ENCODE results near the gene SNX3. TPM values are rescaled to one million over a fixed set of nuclear protein-coding genes. Genes with fewer than 3 reads are reported as not detected.

Gene SNX3
- total and polyA plus RNA-seq, 2 donors (not counting 1 experiment from before 2014, with no cell fraction given): 96.0 to 130 TPM

GRCh38 chr6:108207013-108207412, 53.8 kb downstream of the SNX3 start:
- POLR2A ChIA-PET: no interaction called here
- H3K9me3 Mint-ChIP-seq (ENCODE audit: insufficient read depth): no peaks in the 10 kb centered on the region

GRCh38 chr6:108203189-108204112, 57.4 kb downstream of the SNX3 start:
- Histone ChIP-seq H3K4me1 (ENCODE audit: control insufficient read depth in 2 of 2, insufficient read depth in 2 of 2, low read length in 2 of 2) (no peaks in the 10 kb centered on the region), H3K36me3 (replicated peaks in 1 of 2; ENCODE audit: control extremely low read depth in 1 of 2, control insufficient read depth in 1 of 2, extremely low read depth in 1 of 2, insufficient read depth in 2 of 2, low read length in 1 of 2) (peaks cover 3 to 14% of the 10 kb centered on the region in 2 experiments), H3K4me3 (ENCODE audit: control extremely low read depth in 1 of 5, extremely low read depth in 1 of 5, insufficient read depth in 1 of 5, low read depth in 2 of 5, low read length in 4 of 5) (no peak overlapping the region), H3K27ac (ENCODE audit: low read length in 2 of 2) (no peak overlapping the region), H2AFZ (ENCODE audit: insufficient read depth, low read depth, low read length, poor library complexity, severe bottlenecking) (no peak overlapping the region), H3K9ac (ENCODE audit: low read length) (no peak overlapping the region), H3K79me2 (ENCODE audit: control insufficient read depth, insufficient read depth, low read length) (no peaks in the 10 kb centered on the region), H3K9me3 (ENCODE audit: control extremely low read depth in 1 of 3, control insufficient read depth in 2 of 3, insufficient read depth in 1 of 3, low read length in 2 of 3) (no peaks in the 10 kb centered on the region), H4K20me1 (ENCODE audit: control insufficient read depth, insufficient read depth, low read length, poor library complexity, severe bottlenecking) (no peaks in the 10 kb centered on the region), H3K4me2 (replicated peaks; ENCODE audit: low read depth, low read length, poor library complexity, severe bottlenecking) (no peak overlapping the region), H3K27me3 (replicated peaks in 1 of 4; ENCODE audit: control extremely low read depth in 1 of 4, control insufficient read depth in 3 of 4, insufficient read depth in 4 of 4, low read length in 3 of 4) (no peaks in the 10 kb centered on the region)
- CTCF ChIA-PET: no interaction called here
- WGBS (ENCODE audit: insufficient coverage): 94% methylated on average over 12 of the region's 14 CpGs
- Mint-ChIP-seq H3K9me3 (ENCODE audit: insufficient read depth) (no peaks in the 10 kb centered on the region), H3K27me3 (no peaks in the 10 kb centered on the region), H3K4me1 (peaks cover 4% of the 10 kb centered on the region), H3K27ac (peak overlapping the region; percentile 17), H3K4me3 (no peak overlapping the region)
- POLR2A ChIA-PET: no interaction called here
- DNase-seq (no peak), ATAC-seq (ENCODE audit: low read depth) (no peak)
- intact Hi-C loops (cut with micrococcal nuclease): no loop called here
- TF ChIP-seq EZH2 (IDR thresholded peaks at IDR 0.05; ENCODE audit: borderline replicate concordance, insufficient read depth, low read depth, low read length, poor library complexity, severe bottlenecking) (no peak), CTCF (IDR thresholded peaks at IDR 0.05) (no peak)

More at GRCh38 chr6:108207013-108207412, 53.8 kb downstream of the SNX3 start:
- H3K4me1 Mint-ChIP-seq: peaks cover 4% of the 10 kb centered on the region
- Histone ChIP-seq H2AFZ (ENCODE audit: insufficient read depth, low read depth, low read length, poor library complexity, severe bottlenecking) (no peak overlapping the region), H3K27ac (ENCODE audit: low read length in 2 of 2) (no peak overlapping the region), H3K79me2 (ENCODE audit: control insufficient read depth, insufficient read depth, low read length) (no peaks in the 10 kb centered on the region), H3K4me1 (ENCODE audit: control insufficient read depth in 2 of 2, insufficient read depth in 2 of 2, low read length in 2 of 2) (no peaks in the 10 kb centered on the region), H4K20me1 (ENCODE audit: control insufficient read depth, insufficient read depth, low read length, poor library complexity, severe bottlenecking) (peaks cover 21% of the 10 kb centered on the region), H3K36me3 (replicated peaks in 1 of 2; ENCODE audit: control extremely low read depth in 1 of 2, control insufficient read depth in 1 of 2, extremely low read depth in 1 of 2, insufficient read depth in 2 of 2, low read length in 1 of 2) (peaks cover 8 to 45% of the 10 kb centered on the region in 2 experiments), H3K9me3 (ENCODE audit: control extremely low read depth in 1 of 3, control insufficient read depth in 2 of 3, insufficient read depth in 1 of 3, low read length in 2 of 3) (no peaks in the 10 kb centered on the region), H3K9ac (ENCODE audit: low read length) (no peak overlapping the region), H3K27me3 (replicated peaks in 1 of 4; ENCODE audit: control extremely low read depth in 1 of 4, control insufficient read depth in 3 of 4, insufficient read depth in 4 of 4, low read length in 3 of 4) (no peaks in the 10 kb centered on the region), H3K4me2 (replicated peaks; ENCODE audit: low read depth, low read length, poor library complexity, severe bottlenecking) (no peak overlapping the region), H3K4me3 (ENCODE audit: control extremely low read depth in 1 of 5, extremely low read depth in 1 of 5, insufficient read depth in 1 of 5, low read depth in 2 of 5, low read length in 4 of 5) (no peak overlapping the region)
- no peak for ATAC-seq (ENCODE audit: low read depth)
- intact Hi-C loops (cut with micrococcal nuclease): no loop called here
- WGBS (ENCODE audit: insufficient coverage): 100% methylated on average over 2 of the region's 4 CpGs
- DNase-seq: no peak
- no peak for TF ChIP-seq EZH2 (IDR thresholded peaks at IDR 0.05; ENCODE audit: borderline replicate concordance, insufficient read depth, low read depth, low read length, poor library complexity, severe bottlenecking)
- CTCF ChIA-PET: no interaction called here
- no peaks in the 10 kb centered on the region for H3K27me3 Mint-ChIP-seq
- no peak overlapping the region for H3K27ac Mint-ChIP-seq
- H3K4me3 Mint-ChIP-seq: no peak overlapping the region

Data from B cell (primary cell).